Fibroblast of the aortic adventitia (primary cell): ENCODE data around the gene NTRK1. TPM values are rescaled to one million over a fixed set of nuclear protein-coding genes. Genes with fewer than 3 reads are reported as not detected.

Experiments
- DNase-seq: peaks from one replicate; pipeline ENCODE4 v3.0.0-alpha.2; 2010; ENCODE audit warnings: low read depth
- H3K4me3 ChIP-seq: 2 replicates; pipeline ENCODE4 v1.5.1; 2011; ENCODE audit warnings: low read depth, mild to moderate bottlenecking, control low read depth, low read length, moderate library complexity
- total RNA-seq: library from RNA; depleted of rRNA; stranded (reverse); fragments of >200 nt; gene quantifications from 2 replicates; pipeline ENCODE4 v1.2.3, GENCODE V29; 2012; ENCODE audit warnings: low replicate concordance
- TF ChIP-seq, protein P1 (sequence below): IDR thresholded peaks from 2 replicates; pipeline ENCODE4 v1.5.1; 2011; ENCODE audit warnings: mild to moderate bottlenecking, low read length, control low read depth, inconsistent platforms; ENCODE audit not compliant: insufficient read depth

Gene NTRK1
- total RNA-seq, 1 donor, result 0.09 TPM

- TF ChIP-seq, protein P1, sequence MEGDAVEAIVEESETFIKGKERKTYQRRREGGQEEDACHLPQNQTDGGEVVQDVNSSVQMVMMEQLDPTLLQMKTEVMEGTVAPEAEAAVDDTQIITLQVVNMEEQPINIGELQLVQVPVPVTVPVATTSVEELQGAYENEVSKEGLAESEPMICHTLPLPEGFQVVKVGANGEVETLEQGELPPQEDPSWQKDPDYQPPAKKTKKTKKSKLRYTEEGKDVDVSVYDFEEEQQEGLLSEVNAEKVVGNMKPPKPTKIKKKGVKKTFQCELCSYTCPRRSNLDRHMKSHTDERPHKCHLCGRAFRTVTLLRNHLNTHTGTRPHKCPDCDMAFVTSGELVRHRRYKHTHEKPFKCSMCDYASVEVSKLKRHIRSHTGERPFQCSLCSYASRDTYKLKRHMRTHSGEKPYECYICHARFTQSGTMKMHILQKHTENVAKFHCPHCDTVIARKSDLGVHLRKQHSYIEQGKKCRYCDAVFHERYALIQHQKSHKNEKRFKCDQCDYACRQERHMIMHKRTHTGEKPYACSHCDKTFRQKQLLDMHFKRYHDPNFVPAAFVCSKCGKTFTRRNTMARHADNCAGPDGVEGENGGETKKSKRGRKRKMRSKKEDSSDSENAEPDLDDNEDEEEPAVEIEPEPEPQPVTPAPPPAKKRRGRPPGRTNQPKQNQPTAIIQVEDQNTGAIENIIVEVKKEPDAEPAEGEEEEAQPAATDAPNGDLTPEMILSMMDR, result no peak
- no peak for DNase-seq
- H3K4me3 ChIP-seq, result no peak overlapping the region
Observed at GRCh38 chr1:156904187-156904959, 43.7 kb downstream of the NTRK1 start.

DNA sequence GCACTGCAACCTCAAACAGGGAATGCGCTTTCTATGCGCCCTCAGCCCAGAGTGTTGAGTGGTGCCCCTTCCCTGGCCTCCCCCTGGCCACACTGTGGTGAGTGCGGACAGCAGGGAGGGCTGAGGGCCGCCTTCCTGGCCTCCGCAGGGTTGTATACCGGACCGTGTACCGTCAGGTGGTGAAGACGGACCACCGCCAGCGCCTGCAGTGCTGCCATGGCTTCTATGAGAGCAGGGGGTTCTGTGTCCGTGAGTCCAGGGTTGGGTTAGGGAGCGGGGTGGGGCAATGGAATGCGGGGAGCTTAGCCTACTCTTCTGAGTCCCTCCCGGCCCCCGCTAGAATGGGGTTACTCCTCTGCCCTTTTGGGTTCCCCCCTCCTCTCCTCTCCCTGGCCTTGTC lies 44.5 kb downstream of the NTRK1 start:
- TF ChIP-seq, protein P1, result no peak
- no peak overlapping the region for H3K4me3 ChIP-seq
- DNase-seq, result no peak

- H3K4me3 ChIP-seq, result no peak overlapping the region
- TF ChIP-seq, protein P1, result no peak
- no peak for DNase-seq
Observed at GRCh38 chr1:156905651-156906050, 45.0 kb downstream of the NTRK1 start.

DNA sequence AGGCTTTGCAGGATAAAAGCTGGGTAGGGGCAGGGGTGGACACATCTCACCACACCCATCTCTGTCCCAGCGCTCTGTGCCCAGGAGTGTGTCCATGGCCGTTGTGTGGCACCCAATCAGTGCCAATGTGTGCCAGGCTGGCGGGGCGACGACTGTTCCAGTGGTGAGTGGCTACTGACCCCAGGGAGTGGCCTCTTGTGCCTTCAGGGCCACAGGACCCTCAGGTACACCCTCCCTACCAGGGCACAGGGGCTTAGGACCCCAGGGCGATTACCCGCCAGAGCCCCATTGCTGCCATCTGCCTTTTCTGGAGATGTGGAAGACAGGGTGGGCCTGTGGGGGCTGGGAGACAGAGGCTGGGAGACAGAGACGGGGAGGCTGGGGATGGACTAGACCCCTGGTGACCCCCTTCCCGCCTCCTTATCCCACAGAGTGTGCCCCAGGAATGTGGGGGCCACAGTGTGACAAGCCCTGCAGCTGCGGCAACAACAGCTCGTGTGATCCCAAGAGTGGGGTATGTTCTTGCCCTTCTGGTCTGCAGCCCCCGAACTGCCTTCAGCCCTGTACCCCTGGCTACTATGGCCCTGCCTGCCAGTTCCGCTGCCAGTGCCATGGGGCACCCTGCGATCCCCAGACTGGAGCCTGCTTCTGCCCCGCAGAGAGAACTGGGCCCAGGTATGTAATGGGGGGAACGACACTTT lies 45.7 kb downstream of the NTRK1 start:
- H3K4me3 ChIP-seq, result no peak overlapping the region
- no peak for DNase-seq
- TF ChIP-seq, protein P1, result no peak

GRCh38 chr1:156908541-156908940 lies 47.9 kb downstream of the NTRK1 start:
- no peak overlapping the region for H3K4me3 ChIP-seq
- TF ChIP-seq, protein P1, result no peak

GRCh38 chr1:156908955-156909354 lies 48.3 kb downstream of the NTRK1 start:
- DNase-seq, result no peak
- TF ChIP-seq, protein P1, result no peak
- no peak overlapping the region for H3K4me3 ChIP-seq

More at GRCh38 chr1:156908541-156908940, 47.9 kb downstream of the NTRK1 start:
- no peak for DNase-seq
